ENCODE results near the gene USP12.
"Not testable (repeated sequence)": the region's sequence is repeated elsewhere in the genome, so short reads cannot be mapped to it uniquely, and the experiment has no call there.

Gene USP12

DNA sequence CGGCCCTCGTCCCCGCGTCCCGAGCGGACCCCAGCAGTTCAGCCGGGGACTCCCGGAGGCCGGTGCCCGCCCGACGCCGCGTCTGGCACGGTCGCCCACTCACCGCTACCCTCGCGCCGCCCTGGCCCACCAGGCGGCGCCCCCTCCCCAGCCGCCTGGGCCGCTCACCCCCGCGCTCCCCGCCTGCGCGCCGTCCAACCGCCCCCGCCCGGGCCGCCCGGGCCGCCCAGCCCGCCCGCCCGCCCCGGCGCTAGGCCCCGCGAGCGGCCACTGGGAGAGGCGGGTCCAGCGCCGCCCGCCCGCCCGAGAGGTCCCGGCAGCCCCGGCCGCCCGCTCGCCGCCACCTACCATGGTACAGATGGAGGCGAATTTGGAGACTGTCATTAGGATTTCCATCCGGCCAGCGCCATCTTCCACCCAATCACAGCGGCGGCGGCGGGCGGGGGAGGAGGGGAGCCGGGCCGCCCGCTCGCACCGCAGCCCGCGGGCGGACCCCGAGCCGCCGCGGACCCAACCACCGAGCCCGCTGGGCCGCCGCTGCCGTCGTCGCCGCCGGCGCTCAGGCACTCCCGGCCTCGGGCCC, at the start of gene USP12:
Gene USP12 (minus strand): TSS at position 568 of the 583 bp plus-strand sequence. CDS start 172 bp downstream, at position 396.
- DNase-seq (ENCODE audit: low read depth) = no peak

GRCh38 chr13:27219611-27220010, 48.0 kb upstream of the USP12 start:
- no peak for DNase-seq (ENCODE audit: low read depth)

DNA sequence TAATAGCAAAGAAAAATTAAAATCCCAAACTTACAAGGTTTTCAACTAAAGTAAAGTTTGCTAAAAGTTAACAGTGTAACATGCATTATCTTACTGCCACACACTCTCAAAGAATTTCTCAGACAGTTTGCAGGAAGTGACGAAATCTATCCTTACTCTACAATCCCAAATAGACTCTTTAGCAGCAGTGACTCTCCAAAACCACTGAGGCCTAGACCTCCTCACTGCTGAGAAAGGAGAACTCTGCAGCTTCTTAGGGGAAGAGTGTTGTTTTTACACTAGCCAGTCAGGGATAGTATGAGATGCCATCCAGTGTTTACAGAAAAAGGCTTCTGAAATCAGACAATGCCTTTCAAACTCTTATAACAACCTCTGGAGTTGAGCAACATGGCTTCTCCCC, 47.2 kb upstream of the USP12 start:
- DNase-seq (ENCODE audit: low read depth) = not testable (repeated sequence)

- not testable (repeated sequence) for DNase-seq (ENCODE audit: low read depth)
Observed at GRCh38 chr13:27217791-27218190, 46.2 kb upstream of the USP12 start.

- DNase-seq (ENCODE audit: low read depth) = not testable (repeated sequence)
Observed at GRCh38 chr13:27213386-27213785, 41.8 kb upstream of the USP12 start.

DNA sequence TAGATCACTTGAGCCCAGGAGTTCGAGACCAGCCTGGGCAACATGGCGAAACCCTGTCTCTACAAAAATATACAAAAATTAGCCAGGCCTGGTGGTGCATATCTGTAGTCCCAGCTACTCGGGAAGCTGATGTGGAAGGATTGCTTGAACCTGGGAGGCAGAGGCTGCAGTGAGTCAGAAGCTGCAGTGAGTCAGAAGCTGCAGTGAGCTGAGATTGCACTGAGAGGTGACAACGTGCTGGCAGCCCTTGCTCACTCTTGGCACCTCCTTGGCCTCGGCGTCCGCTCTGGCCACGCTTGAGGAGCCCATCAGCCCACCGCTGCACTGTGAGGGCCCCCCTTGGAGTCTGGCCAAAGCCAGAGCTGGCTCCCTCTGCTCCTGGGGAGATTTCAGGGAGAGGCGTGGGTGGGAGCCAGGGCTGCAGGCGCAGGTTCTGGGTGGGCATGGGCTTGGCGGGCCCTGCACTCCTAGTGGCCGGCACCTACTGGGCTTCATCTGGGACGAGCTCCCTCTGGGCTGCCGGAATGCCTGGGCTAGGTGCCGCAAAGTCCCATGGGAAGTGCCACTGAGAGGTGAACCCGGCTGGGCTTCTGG, 40.3 kb upstream of the USP12 start:
- peak; percentile 30 for DNase-seq (ENCODE audit: low read depth)

DNA sequence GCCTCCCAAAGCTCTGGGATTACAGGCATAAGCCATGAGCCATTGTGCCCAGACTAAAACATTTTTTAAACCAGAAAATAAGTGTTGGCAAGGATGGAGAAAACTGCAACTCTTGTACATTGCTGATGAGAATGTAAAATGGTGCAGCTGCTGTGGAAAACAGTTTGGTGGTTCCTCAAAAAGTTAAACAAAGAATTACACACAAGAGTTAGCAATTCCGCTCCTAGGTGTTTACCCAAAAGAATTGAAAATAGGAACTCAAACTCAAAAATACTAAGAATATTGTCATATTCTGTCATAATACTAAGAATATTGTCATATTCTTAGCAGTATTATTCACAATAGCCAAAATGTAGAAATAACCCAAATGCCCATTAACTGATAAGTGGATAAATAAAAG, 39.7 kb upstream of the USP12 start:
- DNase-seq (ENCODE audit: low read depth) = no peak

DNA sequence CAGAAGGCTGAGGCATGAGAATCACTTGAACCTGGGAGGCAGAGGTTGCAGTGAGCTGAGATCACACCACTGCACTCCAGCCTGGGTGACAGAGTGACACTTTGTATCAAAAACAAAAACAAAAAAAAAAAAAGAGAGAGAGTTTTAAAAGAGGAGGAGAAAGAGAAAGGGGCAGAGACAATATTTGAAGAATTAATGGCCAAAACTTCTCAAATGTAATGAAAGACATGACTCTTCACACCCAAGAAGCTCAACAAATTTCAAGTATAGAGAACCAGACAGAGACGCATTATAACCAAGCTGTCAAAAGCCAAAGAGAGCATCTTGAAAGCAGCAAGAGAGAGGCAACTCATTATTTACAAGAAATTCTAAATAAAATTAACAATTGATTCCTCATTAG, 36.9 kb upstream of the USP12 start:
- DNase-seq (ENCODE audit: low read depth) = no peak

DNA sequence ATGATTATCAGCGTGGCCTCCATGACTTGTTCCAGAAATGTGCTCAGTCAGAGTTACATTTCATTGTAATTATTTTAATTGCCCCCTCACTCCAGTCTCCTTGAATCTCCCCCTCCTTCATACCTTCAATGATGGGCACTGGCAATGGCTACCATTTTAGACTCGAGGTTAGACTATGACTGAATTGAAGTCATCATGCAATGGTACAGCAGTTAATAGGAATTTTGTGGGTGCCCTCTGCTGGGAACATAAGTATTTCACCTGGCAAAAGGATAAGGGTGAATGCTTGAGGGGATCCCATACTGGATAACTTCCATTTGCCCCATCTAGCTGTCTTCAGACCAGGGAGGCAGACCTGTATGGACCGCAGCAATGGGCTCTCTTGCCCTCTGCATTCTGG, 32.2 kb upstream of the USP12 start:
- no peak for DNase-seq (ENCODE audit: low read depth)

DNA sequence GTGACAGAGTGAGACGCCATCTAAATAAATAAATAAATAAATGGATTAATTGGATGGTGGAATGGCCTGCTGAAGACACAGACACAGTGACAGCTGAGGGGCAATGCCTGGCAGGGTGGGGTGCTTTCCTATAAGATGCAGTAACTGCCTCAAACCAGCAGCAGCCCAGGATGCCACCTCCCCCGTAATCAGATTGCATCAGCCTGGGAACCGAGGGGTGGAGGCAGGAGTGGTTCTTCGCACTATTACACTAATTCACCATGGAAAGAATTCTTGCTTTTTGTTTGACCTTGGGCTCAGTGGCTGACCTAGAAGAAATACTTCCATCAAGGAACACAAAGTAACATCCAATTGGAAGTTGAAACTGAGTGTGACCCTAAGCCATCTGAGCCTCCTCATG, 31.6 kb upstream of the USP12 start:
- no peak for DNase-seq (ENCODE audit: low read depth)

DNA sequence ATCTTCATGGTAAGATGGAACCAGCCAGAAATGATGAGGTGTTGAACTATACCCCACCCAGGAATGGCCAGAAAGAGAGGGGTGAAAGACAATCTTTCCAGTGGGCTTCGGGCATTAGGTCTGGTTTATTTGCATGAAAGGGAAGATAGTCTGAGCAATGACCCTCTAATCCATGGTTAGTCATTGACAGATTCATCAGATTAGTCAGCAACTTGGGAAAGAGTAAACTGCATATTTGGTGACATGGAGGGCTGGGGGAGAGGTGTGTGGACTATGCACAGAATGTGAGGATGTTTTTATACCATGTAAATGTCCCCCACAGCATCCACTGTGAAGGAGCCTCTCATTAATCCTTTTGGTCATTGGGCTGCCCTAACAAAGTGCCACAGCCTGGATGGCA, 30.1 kb upstream of the USP12 start:
- DNase-seq (ENCODE audit: low read depth) = no peak

GRCh38 chr13:27200413-27201070, 28.9 kb upstream of the USP12 start:
- DNase-seq (ENCODE audit: low read depth) = no peak

DNA sequence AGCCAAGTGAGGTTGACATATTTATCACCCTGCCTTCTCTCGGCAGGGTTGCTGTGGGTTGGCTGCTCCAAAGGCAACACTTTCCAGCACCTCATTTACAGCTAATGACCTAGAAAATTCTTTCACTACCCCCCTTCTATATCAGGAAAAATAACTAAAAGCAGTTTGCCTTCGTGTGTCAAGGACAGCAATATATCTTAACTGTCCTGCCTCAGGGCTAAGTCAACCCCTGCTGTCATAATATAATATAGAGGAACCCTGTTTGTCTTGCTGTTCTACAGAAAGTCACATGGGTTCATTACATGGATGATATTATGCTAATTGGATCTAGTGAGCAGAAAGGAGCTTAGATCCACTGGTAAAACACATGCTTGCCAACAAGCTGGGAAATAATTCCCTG, 28.1 kb upstream of the USP12 start:
- no peak for DNase-seq (ENCODE audit: low read depth)

DNA sequence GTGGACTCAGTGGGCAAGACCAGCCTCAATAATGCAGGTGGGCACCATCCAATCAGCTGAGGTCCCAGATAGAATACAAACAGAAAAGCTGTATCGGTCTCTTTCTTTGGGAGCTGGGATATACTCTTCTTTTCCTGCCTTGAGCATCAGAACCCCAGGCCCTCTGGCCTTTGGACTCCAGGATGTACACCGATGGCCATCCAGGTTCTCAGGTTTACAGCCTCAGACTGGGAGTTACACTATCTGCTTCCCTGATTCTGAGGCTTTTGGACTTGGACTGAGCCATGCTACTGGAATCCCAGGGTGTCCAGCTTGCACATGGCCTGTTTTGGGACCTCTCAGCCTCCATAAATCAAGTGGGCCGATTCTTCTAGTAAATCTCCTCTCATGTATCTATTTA, 27.6 kb upstream of the USP12 start:
- no peak for DNase-seq (ENCODE audit: low read depth)

DNA sequence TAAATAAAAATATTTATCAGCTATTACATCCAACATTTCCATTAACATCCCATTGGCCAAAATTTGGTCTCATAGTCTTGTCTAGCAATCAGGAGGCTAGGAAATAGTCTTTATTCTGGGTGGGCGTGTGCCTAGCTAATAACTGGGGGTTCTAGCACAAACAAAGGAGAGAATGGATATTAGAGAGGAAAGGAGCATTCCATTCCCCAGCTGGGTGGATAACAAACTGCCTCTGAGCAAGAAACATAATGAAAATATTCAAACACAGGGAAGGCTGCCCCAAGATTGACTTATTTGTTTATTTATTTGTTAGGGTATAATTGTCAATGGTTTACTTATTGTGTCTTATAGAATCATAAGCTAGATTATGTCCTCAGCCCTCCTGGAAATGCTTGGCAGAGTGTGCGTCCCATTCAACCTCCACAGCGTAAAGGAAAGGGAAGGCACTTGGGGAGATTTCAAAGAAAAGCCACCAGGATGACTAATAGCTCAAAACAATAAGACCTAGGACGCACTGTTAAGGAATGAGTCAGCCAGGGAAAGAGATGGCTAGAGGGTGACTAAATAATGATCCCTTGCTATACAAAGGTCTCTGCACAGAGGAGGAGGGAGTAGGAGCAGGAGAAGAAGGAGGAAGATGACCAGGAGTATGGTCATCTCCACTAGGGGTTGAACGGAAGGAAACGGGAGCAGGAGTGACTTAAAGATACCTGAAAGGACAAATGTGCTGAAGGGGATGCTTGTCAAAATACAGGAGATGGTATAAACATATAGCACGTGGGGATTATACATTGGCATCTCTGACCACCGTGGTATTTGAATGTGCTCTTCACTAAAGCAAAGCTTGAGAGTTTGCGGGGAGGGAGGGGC, 23.5 kb upstream of the USP12 start:
- DNase-seq (ENCODE audit: low read depth) = peak; percentile 87

DNA sequence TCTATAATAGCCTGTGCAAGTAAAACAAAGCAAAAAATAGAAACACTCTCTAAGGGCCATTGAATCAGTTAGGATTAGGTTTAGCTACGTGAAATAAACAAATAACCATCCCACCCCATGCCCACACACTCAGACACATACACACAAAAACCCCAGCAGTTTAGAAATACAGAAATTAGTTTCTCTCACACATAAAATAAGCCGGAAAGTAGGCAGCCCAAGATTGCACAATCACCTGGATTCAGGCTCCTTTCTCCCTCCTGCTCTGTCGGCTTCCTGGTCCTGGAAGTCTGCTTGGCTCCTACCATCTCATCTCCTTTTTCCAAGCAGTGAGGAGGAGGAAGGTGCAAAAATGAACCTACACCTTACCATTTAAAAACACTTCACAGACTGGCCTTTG, 22.6 kb upstream of the USP12 start:
- no peak for DNase-seq (ENCODE audit: low read depth)

- no peak for DNase-seq (ENCODE audit: low read depth)
Observed at GRCh38 chr13:27193496-27193895, 21.9 kb upstream of the USP12 start.

DNA sequence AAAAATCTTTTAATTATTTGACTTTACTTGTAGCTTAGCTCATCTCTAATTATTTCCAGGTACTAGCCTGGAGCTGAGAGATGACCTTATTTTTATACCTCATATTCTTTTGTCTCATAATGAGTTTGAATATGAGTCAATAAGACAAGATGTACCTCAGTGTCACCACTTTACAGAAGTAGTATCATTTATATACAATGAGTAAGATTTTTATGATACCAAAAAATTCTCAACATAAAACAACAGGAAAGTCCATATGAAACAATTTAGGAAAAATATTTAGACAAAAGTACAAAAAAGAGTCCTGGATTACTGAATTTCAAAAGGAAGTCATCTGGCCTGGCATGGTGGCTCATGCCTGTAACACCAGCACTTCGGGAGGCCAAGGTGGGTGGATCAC, 21.4 kb upstream of the USP12 start:
- no peak for DNase-seq (ENCODE audit: low read depth)

- not testable (repeated sequence) for DNase-seq (ENCODE audit: low read depth)
Observed at GRCh38 chr13:27192367-27192766, 20.8 kb upstream of the USP12 start.

- no peak for DNase-seq (ENCODE audit: low read depth)
Observed at GRCh38 chr13:27189192-27189591, 17.6 kb upstream of the USP12 start.

DNA sequence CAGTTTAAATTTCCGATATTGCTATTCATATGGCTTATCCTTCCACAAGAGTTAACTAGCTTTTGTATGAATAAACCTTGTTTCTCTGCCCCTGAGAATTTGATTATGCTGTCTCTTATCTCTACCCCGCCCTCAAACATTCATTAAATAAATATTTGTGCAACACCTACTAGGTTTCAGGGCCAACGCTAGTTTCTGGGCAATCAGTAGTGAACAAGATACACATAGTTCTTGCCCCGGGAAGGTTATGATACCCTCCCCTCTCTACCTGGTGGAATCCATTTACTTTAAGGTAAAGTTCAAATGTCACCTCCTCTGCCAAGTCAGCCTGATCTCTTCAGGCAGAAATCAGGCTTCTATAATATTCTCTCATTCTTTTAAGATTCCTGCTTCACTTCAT, 16.6 kb upstream of the USP12 start:
- DNase-seq (ENCODE audit: low read depth) = no peak

DNA sequence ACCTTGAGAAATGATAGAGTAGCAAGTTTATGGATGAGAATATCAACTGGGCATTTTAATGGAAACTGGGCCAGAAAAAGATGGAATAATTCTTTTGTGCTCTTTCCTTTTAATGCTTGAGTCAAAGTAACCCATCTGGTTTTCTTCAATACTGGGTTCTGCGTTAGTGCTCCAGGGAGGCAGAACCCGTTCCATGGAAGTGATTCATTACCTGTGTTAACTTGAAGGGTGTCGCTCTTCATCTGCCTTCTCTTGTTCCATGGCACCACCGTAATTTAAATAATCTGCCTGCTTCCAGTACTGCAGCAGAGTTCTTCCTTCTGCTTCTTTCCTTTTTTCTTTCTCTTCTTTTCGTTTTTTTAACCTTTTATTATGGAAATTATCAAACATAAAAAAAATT, 14.7 kb upstream of the USP12 start:
- DNase-seq (ENCODE audit: low read depth) = no peak
